GM23338 (cell line): Measurements from ENCODE around the gene AKNA. TPM values are rescaled to one million over a fixed set of nuclear protein-coding genes. Genes with fewer than 3 reads are reported as not detected.

Experiments
- ATAC-seq: fragments of 200-7000 bp; cut with Tn5 transposase; 3 replicates; pipeline ENCODE4 v1.9.1; 2020
- DNase-seq: peaks from one replicate; pipeline ENCODE4 v3.0.0-alpha.2; 2015; ENCODE audit warnings: low spot score
- H2AFZ ChIP-seq: fragments of 200-600 bp; sonication (generic); 2 replicates; pipeline ENCODE4 v1.8.0; 2016; ENCODE audit warnings: antibody characterized with exemption, mild to moderate bottlenecking, moderate library complexity
- H3F3A ChIP-seq: fragments of 200-600 bp; sonication (generic); replicated peaks from 2 replicates; pipeline ENCODE4 v1.8.0; 2017; ENCODE audit warnings: antibody characterized with exemption, mixed run types, low read depth
- H3K27ac ChIP-seq: fragments of 200-600 bp; sonication (generic); 2 replicates; pipeline ENCODE4 v1.6.1; 2016; ENCODE audit warnings: low read depth
- H3K27me3 ChIP-seq: fragments of 200-600 bp; sonication (generic); 2 replicates; pipeline ENCODE4 v1.8.0; 2016; ENCODE audit warnings: mild to moderate bottlenecking, mixed run types, moderate library complexity; ENCODE audit not compliant: insufficient read depth
- H3K36me3 ChIP-seq: fragments of 200-600 bp; sonication (generic); 2 replicates; pipeline ENCODE4 v1.8.0; 2016; ENCODE audit warnings: mild to moderate bottlenecking; ENCODE audit not compliant: insufficient read depth
- H3K4me1 ChIP-seq: fragments of 200-600 bp; sonication (generic); 2 replicates; pipeline ENCODE4 v1.8.0; 2016; ENCODE audit warnings: mild to moderate bottlenecking, moderate library complexity; ENCODE audit not compliant: insufficient read depth
- H3K4me2 ChIP-seq: fragments of 200-600 bp; sonication (generic); 2 replicates; pipeline ENCODE4 v1.7.1; 2017; ENCODE audit warnings: mixed run types
- H3K4me3 ChIP-seq: fragments of 200-600 bp; sonication (generic); 2 replicates; pipeline ENCODE4 v1.6.1; 2016; ENCODE audit warnings: mixed run types
- H3K79me2 ChIP-seq: fragments of 200-600 bp; sonication (generic); replicated peaks from 2 replicates; pipeline ENCODE4 v1.8.0; 2017; ENCODE audit warnings: mild to moderate bottlenecking; ENCODE audit not compliant: insufficient read depth
- H3K9me2 ChIP-seq: fragments of 200-600 bp; sonication (generic); 2 replicates; pipeline ENCODE4 v1.8.0; 2017; ENCODE audit not compliant: insufficient read depth
- H4K20me1 ChIP-seq: fragments of 200-600 bp; sonication (generic); replicated peaks from 2 replicates; pipeline ENCODE4 v1.8.0; 2017; ENCODE audit warnings: mild to moderate bottlenecking; ENCODE audit not compliant: insufficient read depth
- H3K27ac Mint-ChIP-seq: 2 replicates; pipeline ENCODE4 v1.8.0; 2020; ENCODE audit warnings: inconsistent platforms, mild to moderate bottlenecking, moderate library complexity, mixed read lengths
- H3K27me3 Mint-ChIP-seq: 3 replicates; pipeline ENCODE4 v1.8.0; 2022; ENCODE audit warnings: low read depth, mild to moderate bottlenecking, moderate library complexity, mixed read lengths, inconsistent platforms; ENCODE audit not compliant: insufficient read depth, poor library complexity
- H3K36me3 Mint-ChIP-seq: 3 replicates; pipeline ENCODE4 v1.8.0; 2021; ENCODE audit warnings: low read depth, mild to moderate bottlenecking, inconsistent platforms, moderate library complexity, mixed read lengths
- H3K4me1 Mint-ChIP-seq: 3 replicates; pipeline ENCODE4 v1.8.0; 2020; ENCODE audit warnings: mild to moderate bottlenecking, inconsistent platforms, mixed read lengths
- H3K4me3 Mint-ChIP-seq: 3 replicates; pipeline ENCODE4 v1.8.0; 2021; ENCODE audit warnings: moderate library complexity, mild to moderate bottlenecking, inconsistent platforms, mixed read lengths
- H3K9me3 Mint-ChIP-seq: 3 replicates; pipeline ENCODE4 v1.8.0; 2020; ENCODE audit warnings: moderate library complexity, mild to moderate bottlenecking, inconsistent platforms, mixed read lengths
- CREB1 ChIP-seq: fragments of 250-450 bp; sonication (Bioruptor Pico); IDR thresholded peaks from 2 replicates; pipeline ENCODE4 v1.5.0; 2020; ENCODE audit warnings: low read depth, mild to moderate bottlenecking, moderate library complexity
- CTCF ChIP-seq, 2 experiments: fragments of 200-600 bp in 1 of 2; sonication (generic) in 1 of 2; conservative IDR thresholded peaks; 2 replicates each; pipeline versions ENCODE4 v1.5.1 to v1.6.1; 2016 to 2017; ENCODE audit warnings: antibody characterized with exemption in 2 of 2, low read depth in 2 of 2, mild to moderate bottlenecking in 2 of 2, moderate library complexity in 1 of 2
- ETS1 ChIP-seq: IDR thresholded peaks from 2 replicates; pipeline ENCODE4 v1.6.1; 2016; ENCODE audit warnings: antibody characterized with exemption
- EZH2 ChIP-seq: fragments of 200-600 bp; sonication (generic); IDR thresholded peaks from one replicate; pipeline ENCODE4 v1.8.0; 2017; ENCODE audit warnings: antibody characterized with exemption, mild to moderate bottlenecking, low read depth; ENCODE audit not compliant: unreplicated experiment
- EZH2phosphoT487 ChIP-seq: fragments of 200-600 bp; sonication (generic); IDR thresholded peaks from one replicate; pipeline ENCODE4 v1.8.1; 2018; ENCODE audit warnings: antibody characterized with exemption; ENCODE audit not compliant: unreplicated experiment
- JUNB ChIP-seq: IDR thresholded peaks from one replicate; pipeline ENCODE4 v1.6.1; 2016; ENCODE audit warnings: antibody characterized with exemption; ENCODE audit not compliant: unreplicated experiment
- NANOG ChIP-seq: IDR thresholded peaks from 2 replicates; pipeline ENCODE4 v1.6.1; 2016; ENCODE audit warnings: antibody characterized with exemption, borderline replicate concordance
- POLR2AphosphoS5 ChIP-seq: IDR thresholded peaks from 2 replicates; pipeline ENCODE4 v1.6.1; 2016; ENCODE audit warnings: antibody characterized with exemption, low read depth
- REST ChIP-seq: IDR thresholded peaks from one replicate; pipeline ENCODE4 v1.6.1; 2018; ENCODE audit warnings: antibody characterized with exemption; ENCODE audit not compliant: unreplicated experiment
- STAT1 ChIP-seq: IDR thresholded peaks from one replicate; pipeline ENCODE4 v1.6.1; 2016; ENCODE audit warnings: antibody characterized with exemption; ENCODE audit not compliant: unreplicated experiment
- ZNF114 ChIP-seq: fragments of 250-450 bp; sonication (Bioruptor Pico); IDR thresholded peaks from 2 replicates; pipeline ENCODE4 v1.5.0; 2020; ENCODE audit warnings: mild to moderate bottlenecking, moderate library complexity
- ZNF331 ChIP-seq: fragments of 250-450 bp; sonication (Bioruptor Pico); IDR thresholded peaks from 2 replicates; pipeline ENCODE4 v1.5.0; 2020; ENCODE audit warnings: low read depth, mild to moderate bottlenecking, moderate library complexity
- ZNF462 ChIP-seq: fragments of 250-450 bp; sonication (Bioruptor Pico); IDR thresholded peaks from 2 replicates; pipeline ENCODE4 v1.5.0; 2020; ENCODE audit warnings: mild to moderate bottlenecking, moderate library complexity
- polyA plus RNA-seq: library from polyadenylated mRNA; unstranded; fragments of >200 nt; fragmentation: Nextera tagmentation; extraction: Ambion mirVana; gene quantifications from 2 replicates; pipeline ENCODE4 v1.2.1, GENCODE V29; 2016
- total RNA-seq: library from RNA; depleted of rRNA; stranded (reverse); fragments of >200 nt; shearing (Covaris generic); gene quantifications from 2 replicates; pipeline ENCODE4 v1.2.3, GENCODE V29; 2014

Gene AKNA
- total and polyA plus RNA-seq, 2 experiments from 2014 or later = 9.0 to 28.1 TPM

- Histone ChIP-seq H3K36me3 (no peaks in the 10 kb centered on the region), H3K4me1 (no peaks in the 10 kb centered on the region), H3K9me2 (no peaks in the 10 kb centered on the region), H3K79me2 (no peaks in the 10 kb centered on the region), H3F3A (no peaks in the 10 kb centered on the region), H3K27ac (no peak overlapping the region), H4K20me1 (no peaks in the 10 kb centered on the region), H2AFZ (no peak overlapping the region), H3K4me2 (no peak overlapping the region), H3K4me3 (no peak overlapping the region), H3K27me3 (no peaks in the 10 kb centered on the region)
- Mint-ChIP-seq H3K4me3 (no peak overlapping the region), H3K9me3 (no peaks in the 10 kb centered on the region; the same call in 2 of the 3 replicates), H3K36me3 (no peaks in the 10 kb centered on the region), H3K27me3 (peaks cover 2% of the 10 kb centered on the region), H3K4me1 (peaks cover 5% of the 10 kb centered on the region; the same call in 1 of the 3 replicates), H3K27ac (no peak overlapping the region)
- TF ChIP-seq POLR2AphosphoS5 (no peak), REST (no peak), CTCF (conservative IDR thresholded peaks at IDR 0.05; ENCODE audit: low read depth in 2 of 2) (no peak), ZNF331 (no peak), STAT1 (no peak), ETS1 (no peak), CREB1 (CRISPR knock-in tag) (no peak), JUNB (no peak), EZH2 (no peak), EZH2phosphoT487 (no peak), NANOG (no peak), ZNF114 (CRISPR knock-in tag) (no peak), ZNF462 (CRISPR knock-in tag) (no peak)
- DNase-seq (no peak), ATAC-seq (no peak)
Observed at GRCh38 chr9:114321759-114322158, 66.0 kb downstream of the AKNA start.
